SK-N-SH (cell line): ENCODE results near the gene MAP4K4. TPM values are rescaled to one million over a fixed set of nuclear protein-coding genes. Genes with fewer than 3 reads are reported as not detected.

Source experiments
- CTCF ChIA-PET: fragments of 300-600, 350-600 bp; formaldehyde crosslinking; extraction: SDS; loops from one replicate; lab custom pipeline; 2021; lab: Yijun Ruan, JAX
- POLR2A ChIA-PET: fragments of 350-600 bp; sonication (Branson Sonifier 250); formaldehyde crosslinking; extraction: SDS; loops from one replicate; lab custom pipeline; 2020; ENCODE audit warnings: antibody characterized with exemption, inconsistent platforms; lab: Yijun Ruan, JAX
- DNase-seq: peaks from one replicate; pipeline ENCODE4 v3.0.0; 2012
- H2AFZ ChIP-seq: fragments of 200-600 bp; sonication (generic); 2 replicates; pipeline ENCODE4 v1.8.1; 2016; ENCODE audit warnings: antibody characterized with exemption, mild to moderate bottlenecking, low read depth
- H3F3A ChIP-seq: fragments of 200-600 bp; sonication (generic); replicated peaks from 2 replicates; pipeline ENCODE3; 2016; ENCODE audit warnings: antibody characterized with exemption, mild to moderate bottlenecking; ENCODE audit not compliant: insufficient read depth
- H3K27ac ChIP-seq, 2 experiments: fragments of 200-500 bp in 1 of 2; fragments of 200-600 bp in 1 of 2; sonication (Bioruptor generic) in 1 of 2; sonication (generic), shearing (Covaris generic) in 1 of 2; 2 replicates each; pipeline versions ENCODE4 v1.5.1 to v1.6.1; 2014 to 2016; ENCODE audit warnings: low read depth in 2 of 2, inconsistent platforms in 1 of 2, low read length in 1 of 2, mild to moderate bottlenecking in 1 of 2, mixed read lengths in 1 of 2
- H3K27me3 ChIP-seq: fragments of 200-600 bp; sonication (generic), shearing (Covaris generic); 2 replicates; pipeline ENCODE4 v1.6.1; 2016; ENCODE audit warnings: mixed run types; ENCODE audit not compliant: insufficient read depth
- H3K36me3 ChIP-seq, 2 experiments: fragments of 200-500 bp in 1 of 2; fragments of 200-600 bp in 1 of 2; sonication (Bioruptor generic) in 1 of 2; sonication (generic) in 1 of 2; replicated peaks in 1 of 2; 2 replicates each; pipeline versions ENCODE3 to v1.5.1; 2014 to 2016; ENCODE audit warnings: low read length in 1 of 2, mild to moderate bottlenecking in 1 of 2; ENCODE audit not compliant: insufficient read depth in 2 of 2, control insufficient read depth in 1 of 2
- H3K4me1 ChIP-seq, 2 experiments: fragments of 200-500 bp in 1 of 2; fragments of 200-600 bp in 1 of 2; sonication (Bioruptor generic) in 1 of 2; sonication (generic), shearing (Covaris generic) in 1 of 2; 2 replicates each; pipeline versions ENCODE4 v1.5.1 to v1.6.1; 2014 to 2016; ENCODE audit warnings: low read depth in 1 of 2, low read length in 1 of 2, mixed run types in 1 of 2; ENCODE audit not compliant: insufficient read depth in 2 of 2, control insufficient read depth in 1 of 2
- H3K4me2 ChIP-seq: fragments of 200-600 bp; sonication (generic), shearing (Covaris generic); 2 replicates; pipeline ENCODE4 v1.6.1; 2017; ENCODE audit warnings: mixed run types
- H3K4me3 ChIP-seq, 2 experiments: fragments of 200-500 bp in 1 of 2; fragments of 200-600 bp in 1 of 2; sonication (Bioruptor generic) in 1 of 2; sonication (generic), shearing (Covaris generic) in 1 of 2; 2 replicates each; pipeline versions ENCODE4 v1.5.1 to v1.8.1; 2014 to 2016; ENCODE audit warnings: low read depth in 2 of 2, inconsistent platforms in 1 of 2, low read length in 1 of 2, mild to moderate bottlenecking in 1 of 2, mixed read lengths in 1 of 2, moderate library complexity in 1 of 2
- H3K79me2 ChIP-seq: fragments of 200-600 bp; sonication (generic); 2 replicates; pipeline ENCODE4 v1.8.1; 2017; ENCODE audit warnings: mild to moderate bottlenecking; ENCODE audit not compliant: insufficient read depth
- H3K9ac ChIP-seq: fragments of 200-600 bp; sonication (generic); 2 replicates; pipeline ENCODE4 v1.6.1; 2017; ENCODE audit warnings: mixed run types
- H3K9me2 ChIP-seq: fragments of 200-600 bp; sonication (generic); 2 replicates; pipeline ENCODE4 v1.6.1; 2017; ENCODE audit warnings: mixed run types
- H3K9me3 ChIP-seq: fragments of 200-600 bp; sonication (generic); 2 replicates; pipeline ENCODE4 v1.6.1; 2017; ENCODE audit warnings: mixed run types, mild to moderate bottlenecking, moderate library complexity
- H4K20me1 ChIP-seq: fragments of 200-600 bp; sonication (generic); 2 replicates; pipeline ENCODE4 v1.6.1; 2017; ENCODE audit warnings: mild to moderate bottlenecking, mixed run types; ENCODE audit not compliant: insufficient read depth
- CHD2 ChIP-seq: fragments of 150-350 bp; IDR thresholded peaks from 2 replicates; pipeline ENCODE4 v1.6.1; 2018; ENCODE audit warnings: low read length; ENCODE audit not compliant: partially characterized antibody
- CTCF ChIP-seq: fragments of 200-600 bp; sonication (generic); IDR thresholded peaks from 2 replicates; pipeline ENCODE4 v1.6.1; 2017; ENCODE audit warnings: antibody characterized with exemption, mild to moderate bottlenecking, moderate library complexity
- ELF1 ChIP-seq: IDR thresholded peaks from 2 replicates; pipeline ENCODE4 v1.4.0; 2012
- EP300 ChIP-seq, 2 experiments: IDR thresholded peaks; 2 replicates each; pipeline versions ENCODE4 v1.4.0 to v1.6.1; 2012; ENCODE audit warnings: borderline replicate concordance in 1 of 2, low read depth in 1 of 2, low read length in 1 of 2
- EZH2phosphoT487 ChIP-seq: fragments of 200-600 bp; sonication (generic); IDR thresholded peaks from 2 replicates; pipeline ENCODE4 v1.6.1; 2017; ENCODE audit warnings: low read depth, mixed run types, mild to moderate bottlenecking, antibody characterized with exemption, moderate library complexity, borderline replicate concordance
- FOSL2 ChIP-seq: IDR thresholded peaks from 2 replicates; pipeline ENCODE4 v1.4.0; 2012; ENCODE audit warnings: low read depth, mild to moderate bottlenecking, moderate library complexity, borderline replicate concordance
- FOXJ3 ChIP-seq: sonication (generic); formaldehyde crosslinking; IDR thresholded peaks from 2 replicates; pipeline ENCODE4 v1.5.1; 2020; ENCODE audit warnings: mild to moderate bottlenecking, missing genetic modification reagents
- GABPA ChIP-seq: IDR thresholded peaks from 2 replicates; pipeline ENCODE4 v1.4.0; 2012; ENCODE audit warnings: low read depth, mild to moderate bottlenecking
- GATA2 ChIP-seq: sonication (generic); formaldehyde crosslinking; IDR thresholded peaks from 2 replicates; pipeline ENCODE4 v1.5.0; 2020; ENCODE audit warnings: mild to moderate bottlenecking, missing genetic modification reagents
- IRF3 ChIP-seq: fragments of 150-350 bp; IDR thresholded peaks from 2 replicates; pipeline ENCODE4 v1.6.1; 2016; ENCODE audit warnings: mild to moderate bottlenecking, low read depth, low read length
- JUND ChIP-seq: IDR thresholded peaks from 2 replicates; pipeline ENCODE4 v1.4.0; 2012
- NFIC ChIP-seq: IDR thresholded peaks from 2 replicates; pipeline ENCODE4 v1.4.0; 2012; ENCODE audit warnings: borderline replicate concordance
- POLR2AphosphoS5 ChIP-seq: IDR thresholded peaks from 2 replicates; pipeline ENCODE4 v1.6.1; 2012; ENCODE audit warnings: low read depth, low read length
- RAD21 ChIP-seq: IDR thresholded peaks from 2 replicates; pipeline ENCODE4 v1.6.1; 2012; ENCODE audit warnings: mild to moderate bottlenecking, low read length
- RXRA ChIP-seq: IDR thresholded peaks from 2 replicates; pipeline ENCODE4 v1.4.0; 2012; ENCODE audit warnings: low read depth, mild to moderate bottlenecking, borderline replicate concordance
- TAF1 ChIP-seq: IDR thresholded peaks from 2 replicates; pipeline ENCODE4 v1.6.1; 2012; ENCODE audit warnings: low read depth, mild to moderate bottlenecking, low read length, moderate library complexity, borderline replicate concordance
- USF1 ChIP-seq: IDR thresholded peaks from 2 replicates; pipeline ENCODE4 v1.4.0; 2012; ENCODE audit warnings: low read depth, borderline replicate concordance
- USF2 ChIP-seq: fragments of 150-350 bp; IDR thresholded peaks from 2 replicates; pipeline ENCODE4 v1.6.1; 2017; ENCODE audit warnings: antibody characterized with exemption, low read length, low read depth, borderline replicate concordance
- YY1 ChIP-seq: IDR thresholded peaks from 2 replicates; pipeline ENCODE4 v1.4.0; 2012; ENCODE audit warnings: low read depth, mild to moderate bottlenecking
- WGBS: methylation state at CpG from one replicate; pipeline ENCODE4 v1.1.6; 2017; ENCODE audit warnings: low lambda C conversion rate; 5-methylcytosine and 5-hydroxymethylcytosine counted together
- polyA plus RNA-seq, 3 experiments: library from polyadenylated mRNA; depleted of rRNA; stranded (reverse); fragments of >200 nt; gene quantifications; 2 replicates each; pipeline ENCODE4 v1.2.3, GENCODE V29; 2012
- TF ChIP-seq, protein P1 (sequence below): IDR thresholded peaks from 2 replicates; pipeline ENCODE4 v1.6.1; 2012; ENCODE audit warnings: mild to moderate bottlenecking, low read depth, low read length, moderate library complexity

Gene MAP4K4
- polyA plus RNA-seq, 1 of the 3 experiments (the other 2 are of a cell fraction): 72.9 TPM

GRCh38 chr2:101724125-101724474 lies 26.6 kb downstream of the MAP4K4 start:
- no peak overlapping the region for H3K4me2 ChIP-seq
- H2AFZ ChIP-seq: no peak overlapping the region
- no peak overlapping the region for H3K4me3 ChIP-seq
- H3K4me1 ChIP-seq: peaks cover 6 to 26% of the 10 kb centered on the region in 2 experiments
- no peak overlapping the region for H3K27ac ChIP-seq
- H3K9me3 ChIP-seq: no peaks in the 10 kb centered on the region
- peaks cover 100% of the 10 kb centered on the region for H4K20me1 ChIP-seq
- WGBS: 71% methylated on average over 3 of the region's 3 CpGs
- H3K9ac ChIP-seq: no peak overlapping the region
- no peak for TF ChIP-seq FOXJ3 (CRISPR knock-in tag)
- TF ChIP-seq, all 33 proteins: peak for 0
- Histone ChIP-seq H3K36me3 (peaks cover 0 to 11% of the 10 kb centered on the region in 2 experiments), H3K9me2 (no peaks in the 10 kb centered on the region), H3F3A (peaks cover 21% of the 10 kb centered on the region), H3K79me2 (peaks cover 100% of the 10 kb centered on the region), H3K27me3 (no peaks in the 10 kb centered on the region)
- no peak for DNase-seq
- POLR2A ChIA-PET: no interaction called here
- CTCF ChIA-PET: interaction anchor here (0.8 to 1.1 kb wide), 2 partner anchors 26 to 107 kb away, joined by 3 to 4 read pairs; no protein-coding TSS in a partner anchor

DNA sequence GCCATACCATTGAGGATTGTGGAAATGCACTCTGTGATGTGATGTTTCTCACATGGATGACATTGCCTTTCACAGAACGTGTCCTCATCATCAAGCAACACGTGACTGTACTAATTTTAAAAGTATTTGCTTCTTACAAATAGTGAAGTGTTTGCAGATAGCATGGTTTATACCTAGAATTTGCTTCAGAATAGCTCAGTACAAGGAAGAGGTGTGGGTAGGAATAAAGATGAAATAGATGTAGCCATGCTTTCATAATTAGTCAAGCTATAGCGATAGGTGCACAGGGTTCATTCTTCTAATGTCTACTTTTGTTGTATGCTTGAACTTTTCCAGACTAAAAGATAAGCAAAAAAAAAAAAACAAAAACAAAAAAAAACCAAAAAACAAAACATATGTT lies 27.5 kb downstream of the MAP4K4 start:
- H3K4me1 ChIP-seq: peaks cover 6 to 17% of the 10 kb centered on the region in 2 experiments; a peak in 3 of 4 replicates
- no peak overlapping the region for H2AFZ ChIP-seq
- ChIA-PET CTCF (interaction anchor here (0.8 kb wide), 1 partner anchor 21 kb away, joined by 3 read pairs; no protein-coding TSS in a partner anchor), POLR2A (no interaction called here)
- H3K9me2 ChIP-seq: no peaks in the 10 kb centered on the region
- no peaks in the 10 kb centered on the region for H3K27me3 ChIP-seq
- H4K20me1 ChIP-seq: peaks cover 100% of the 10 kb centered on the region
- DNase-seq: no peak
- H3K9me3 ChIP-seq: no peaks in the 10 kb centered on the region
- 94% methylated on average over 3 of the region's 3 CpGs for WGBS
- no peak overlapping the region for H3K4me2 ChIP-seq
- no peak for TF ChIP-seq RXRA
- TF ChIP-seq USF1: no peak
- TF ChIP-seq GABPA: no peak
- TF ChIP-seq CTCF: no peak
- TF ChIP-seq CHD2: no peak
- no peak for TF ChIP-seq EP300 (IDR thresholded peaks at IDR 0.05; ENCODE audit: borderline replicate concordance in 1 of 2, low read depth in 1 of 2, low read length in 1 of 2)
- no peak for TF ChIP-seq GATA2 (CRISPR knock-in tag)
- no peak for TF ChIP-seq ELF1
- no peak for TF ChIP-seq POLR2AphosphoS5
- TF ChIP-seq, protein P1, sequence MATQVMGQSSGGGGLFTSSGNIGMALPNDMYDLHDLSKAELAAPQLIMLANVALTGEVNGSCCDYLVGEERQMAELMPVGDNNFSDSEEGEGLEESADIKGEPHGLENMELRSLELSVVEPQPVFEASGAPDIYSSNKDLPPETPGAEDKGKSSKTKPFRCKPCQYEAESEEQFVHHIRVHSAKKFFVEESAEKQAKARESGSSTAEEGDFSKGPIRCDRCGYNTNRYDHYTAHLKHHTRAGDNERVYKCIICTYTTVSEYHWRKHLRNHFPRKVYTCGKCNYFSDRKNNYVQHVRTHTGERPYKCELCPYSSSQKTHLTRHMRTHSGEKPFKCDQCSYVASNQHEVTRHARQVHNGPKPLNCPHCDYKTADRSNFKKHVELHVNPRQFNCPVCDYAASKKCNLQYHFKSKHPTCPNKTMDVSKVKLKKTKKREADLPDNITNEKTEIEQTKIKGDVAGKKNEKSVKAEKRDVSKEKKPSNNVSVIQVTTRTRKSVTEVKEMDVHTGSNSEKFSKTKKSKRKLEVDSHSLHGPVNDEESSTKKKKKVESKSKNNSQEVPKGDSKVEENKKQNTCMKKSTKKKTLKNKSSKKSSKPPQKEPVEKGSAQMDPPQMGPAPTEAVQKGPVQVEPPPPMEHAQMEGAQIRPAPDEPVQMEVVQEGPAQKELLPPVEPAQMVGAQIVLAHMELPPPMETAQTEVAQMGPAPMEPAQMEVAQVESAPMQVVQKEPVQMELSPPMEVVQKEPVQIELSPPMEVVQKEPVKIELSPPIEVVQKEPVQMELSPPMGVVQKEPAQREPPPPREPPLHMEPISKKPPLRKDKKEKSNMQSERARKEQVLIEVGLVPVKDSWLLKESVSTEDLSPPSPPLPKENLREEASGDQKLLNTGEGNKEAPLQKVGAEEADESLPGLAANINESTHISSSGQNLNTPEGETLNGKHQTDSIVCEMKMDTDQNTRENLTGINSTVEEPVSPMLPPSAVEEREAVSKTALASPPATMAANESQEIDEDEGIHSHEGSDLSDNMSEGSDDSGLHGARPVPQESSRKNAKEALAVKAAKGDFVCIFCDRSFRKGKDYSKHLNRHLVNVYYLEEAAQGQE: no peak
- no peak for TF ChIP-seq TAF1
- no peak for TF ChIP-seq NFIC
- no peak for TF ChIP-seq EZH2phosphoT487
- TF ChIP-seq IRF3: no peak
- TF ChIP-seq FOSL2: no peak
- no peak for TF ChIP-seq FOXJ3 (CRISPR knock-in tag)
- no peak for TF ChIP-seq RAD21
- no peak for TF ChIP-seq USF2
- no peak for TF ChIP-seq YY1
- TF ChIP-seq JUND: no peak
- H3K79me2 ChIP-seq: peaks cover 100% of the 10 kb centered on the region
- H3K27ac ChIP-seq: no peak overlapping the region
- H3F3A ChIP-seq: peaks cover 17% of the 10 kb centered on the region
- H3K36me3 ChIP-seq: peaks cover 0 to 14% of the 10 kb centered on the region in 2 experiments
- H3K9ac ChIP-seq: no peak overlapping the region
- H3K4me3 ChIP-seq: no peak overlapping the region
